Thyroid gland (tissue), 4 donors: ENCODE data around the gene GHRHR. TPM values are rescaled to one million over a fixed set of nuclear protein-coding genes. Genes with fewer than 3 reads are reported as not detected.

Experiments used
- DNase-seq, 2 donors: peaks; one replicate each; pipeline ENCODE4 v3.0.0-alpha.2; 2019
- H3K27ac ChIP-seq, 3 donors: fragments of 200-600 bp; sonication (generic); 1 replicate in 2 of 3; 2 replicates in 1 of 3; pipeline ENCODE4 v1.5.1; 2016 to 2019; ENCODE audit warnings: mild to moderate bottlenecking in 1 of 3, moderate library complexity in 1 of 3
- H3K27me3 ChIP-seq: fragments of 200-600 bp; sonication (generic); one replicate; pipeline ENCODE4 v1.5.1; 2019
- H3K36me3 ChIP-seq, 2 donors: fragments of 200-600 bp; sonication (generic); one replicate each; pipeline ENCODE4 v1.5.1; 2016 to 2019
- H3K4me1 ChIP-seq, 2 donors: fragments of 200-600 bp; sonication (generic); one replicate each; pipeline ENCODE4 v1.5.1; 2017 to 2019
- H3K4me3 ChIP-seq, 3 donors: fragments of 200-600 bp; sonication (generic); replicated peaks in 1 of 3; 1 replicate in 2 of 3; 2 replicates in 1 of 3; pipeline ENCODE4 v1.5.1; 2016; ENCODE audit warnings: mild to moderate bottlenecking in 1 of 3
- H3K9me3 ChIP-seq: fragments of 200-600 bp; sonication (generic); one replicate; pipeline ENCODE4 v1.5.1; 2017
- CTCF ChIP-seq, 6 experiments: fragments of 200-600 bp in 3 of 6; fragments of 450-650 bp in 3 of 6; sonication (generic) in 3 of 6; IDR thresholded peaks; one replicate each; pipeline ENCODE4 v1.5.1; 2016 to 2019; ENCODE audit warnings: antibody characterized with exemption in 6 of 6, mild to moderate bottlenecking in 2 of 6, inconsistent platforms in 1 of 6, moderate library complexity in 1 of 6
- POLR2A ChIP-seq, 2 donors: fragments of 450-650 bp; IDR thresholded peaks; one replicate each; pipeline ENCODE4 v1.6.1; 2017; ENCODE audit warnings: antibody characterized with exemption in 2 of 2, mild to moderate bottlenecking in 2 of 2, moderate library complexity in 1 of 2
- WGBS, 2 donors: methylation state at CpG; one replicate each; pipeline ENCODE4 v1.1.5; 2017; 5-methylcytosine and 5-hydroxymethylcytosine counted together
- intact Hi-C: fragments of 100-400 bp; cut with DNase I; formaldehyde crosslinking; loops from one replicate; pipeline ENCODE4 v1.15.1; 2023
- total RNA-seq, 4 donors: library from RNA; depleted of rRNA; stranded (reverse); fragments of >200 nt; gene quantifications; one replicate each; pipeline ENCODE4 v1.2.3, GENCODE V29; 2016

GHRHR gene
- total RNA-seq, 4 donors from 2014 or later = 0.54 TPM; not detected in 3

GRCh38 chr7:30923774-30924413 lies 39.9 kb upstream of the GHRHR start:
- Histone ChIP-seq H3K27me3 (no peaks in the 10 kb centered on the region), H3K27ac (no peak overlapping the region), H3K9me3 (no peaks in the 10 kb centered on the region), H3K4me1 (peaks cover 0 to 7% of the 10 kb centered on the region in 2 donors), H3K4me3 (no peak overlapping the region), H3K36me3 (no peaks in the 10 kb centered on the region)
- 95 to 96% methylated on average over 13 of the region's 13 CpGs for WGBS, 2 donors
- DNase-seq = peak in 1 of 2 donors; percentile 0
- intact Hi-C loops = no loop called here
- no peak for TF ChIP-seq POLR2A (IDR thresholded peaks at IDR 0.05)
- no peak for TF ChIP-seq CTCF (IDR thresholded peaks at IDR 0.05)

- peaks cover 0 to 7% of the 10 kb centered on the region in 2 donors for H3K4me1 ChIP-seq
- no peak overlapping the region for H3K27ac ChIP-seq
- TF ChIP-seq CTCF (IDR thresholded peaks at IDR 0.05) = no peak
- no peak for TF ChIP-seq POLR2A (IDR thresholded peaks at IDR 0.05)
- no peaks in the 10 kb centered on the region for H3K9me3 ChIP-seq
- no peaks in the 10 kb centered on the region for H3K36me3 ChIP-seq
- H3K27me3 ChIP-seq = no peaks in the 10 kb centered on the region
- peak in 1 of 2 donors; percentile 0 for DNase-seq
- intact Hi-C loops = no loop called here
- no peak overlapping the region for H3K4me3 ChIP-seq
Observed at GRCh38 chr7:30924624-30925023, 39.1 kb upstream of the GHRHR start.

GRCh38 chr7:30925117-30925516 lies 38.6 kb upstream of the GHRHR start:
- peak in 1 of 2 donors; percentile 0 for DNase-seq
- no peak overlapping the region for H3K27ac ChIP-seq
- peaks cover 0 to 7% of the 10 kb centered on the region in 2 donors for H3K4me1 ChIP-seq
- H3K27me3 ChIP-seq = no peaks in the 10 kb centered on the region
- intact Hi-C loops = no loop called here
- H3K9me3 ChIP-seq = no peaks in the 10 kb centered on the region
- H3K4me3 ChIP-seq = no peak overlapping the region
- H3K36me3 ChIP-seq = no peaks in the 10 kb centered on the region
- TF ChIP-seq CTCF (IDR thresholded peaks at IDR 0.05) = no peak
- no peak for TF ChIP-seq POLR2A (IDR thresholded peaks at IDR 0.05)
- WGBS, 2 donors = 69 to 81% methylated on average over 2 of the region's 2 CpGs

- intact Hi-C loops = no loop called here
- WGBS, 2 donors = 89 to 96% methylated on average over 4 to 5 of the region's 5 CpGs
- no peak overlapping the region for H3K27ac ChIP-seq
Observed at GRCh38 chr7:30925913-30926312, 37.8 kb upstream of the GHRHR start.

More at GRCh38 chr7:30925913-30926312, 37.8 kb upstream of the GHRHR start:
- no peaks in the 10 kb centered on the region for H3K36me3 ChIP-seq
- no peaks in the 10 kb centered on the region for H3K27me3 ChIP-seq
- TF ChIP-seq CTCF (IDR thresholded peaks at IDR 0.05) (no peak), POLR2A (IDR thresholded peaks at IDR 0.05) (no peak)
- DNase-seq = peak in 1 of 2 donors; percentile 0
- H3K4me1 ChIP-seq = peaks cover 0 to 7% of the 10 kb centered on the region in 2 donors
- H3K4me3 ChIP-seq = no peak overlapping the region
- no peaks in the 10 kb centered on the region for H3K9me3 ChIP-seq
